Activated CD4-positive, alpha-beta T cell treated with anti-CD3 and anti-CD28 coated beads, Interleukin-2, amount 50 U/mL, for 1 hour (primary cell): ENCODE results near the gene REC8.

Source experiments
- DNase-seq: peaks from one replicate; pipeline ENCODE4 v3.0.0-alpha.2; 2020

The REC8 gene

GRCh38 chr14:24138396-24139271, 33.2 kb upstream of the REC8 start:
- no peak for DNase-seq

- peak; percentile 23 for DNase-seq
Measured at GRCh38 chr14:24139272-24139934, 32.5 kb upstream of the REC8 start.

- peak; percentile 99 for DNase-seq
Measured at GRCh38 chr14:24141097-24141880, 30.6 kb upstream of the REC8 start, which contains the start of gene EMC9. TSS of gene EMC9 (minus strand) at chr14:24141591. CDS start at chr14:24141304, 287 bp downstream.

GRCh38 chr14:24143511-24143910, 28.4 kb upstream of the REC8 start:
- DNase-seq, result no peak

GRCh38 chr14:24144451-24144850, 27.4 kb upstream of the REC8 start:
- DNase-seq, result no peak

- DNase-seq, result no peak
Measured at GRCh38 chr14:24145219-24145618, 26.7 kb upstream of the REC8 start.

GRCh38 chr14:24145690-24146452, 26.0 kb upstream of the REC8 start:
- no peak for DNase-seq

- peak; percentile 75 for DNase-seq
Measured at GRCh38 chr14:24146453-24146977, 25.4 kb upstream of the REC8 start, which contains the start of gene PSME2. TSS of gene PSME2 (minus strand) at chr14:24146610. CDS start at chr14:24146581, 29 bp downstream.

GRCh38 chr14:24146978-24147760, 24.7 kb upstream of the REC8 start, which contains the start of gene RNF31:
TSS of gene RNF31 (plus strand) at chr14:24147498. CDS start at chr14:24147699, 201 bp downstream.
- DNase-seq, result peak; percentile 97

GRCh38 chr14:24147761-24148428, 24.0 kb upstream of the REC8 start:
- no peak for DNase-seq

- no peak for DNase-seq
Measured at GRCh38 chr14:24149302-24149969, 22.4 kb upstream of the REC8 start.

GRCh38 chr14:24150061-24150460, 21.8 kb upstream of the REC8 start:
- DNase-seq, result no peak

GRCh38 chr14:24150567-24150966, 21.3 kb upstream of the REC8 start:
- no peak for DNase-seq

GRCh38 chr14:24150993-24151392, 20.9 kb upstream of the REC8 start:
- DNase-seq, result no peak

GRCh38 chr14:24151404-24152080, 20.3 kb upstream of the REC8 start:
- no peak for DNase-seq

- no peak for DNase-seq
Measured at GRCh38 chr14:24155100-24155499, 16.8 kb upstream of the REC8 start.

GRCh38 chr14:24156840-24157239, 15.0 kb upstream of the REC8 start:
- DNase-seq, result no peak

- DNase-seq, result no peak
Measured at GRCh38 chr14:24157331-24157730, 14.5 kb upstream of the REC8 start.

GRCh38 chr14:24159777-24160498, 11.9 kb upstream of the REC8 start:
- no peak for DNase-seq
